GM13977 (cell line): ENCODE data around the gene PRLHR.
A peak's percentile ranks its signal among the peaks of the same experiment; 100 is the strongest.
"Not testable (repeated sequence)": the region's sequence is repeated elsewhere in the genome, so short reads cannot be mapped to it uniquely, and the experiment has no call there.

Experiments used
- DNase-seq: peaks from one replicate; pipeline ENCODE4 v3.0.0; 2012; ENCODE audit warnings: low spot score
- in situ Hi-C: fragments of 300-500 bp; cut with MboI; formaldehyde crosslinking; loops from one replicate; pipeline ENCODE4 v1.12.0; 2022; ENCODE audit warnings: low sequenced_read_pairs, low pct_unique_long_range_greater_than_20kb, mixed read lengths, inconsistent platforms; ENCODE audit not compliant: unreplicated experiment
- TF ChIP-seq, protein P1 (sequence below): IDR thresholded peaks from 2 replicates; pipeline ENCODE4 v1.5.1; 2012; ENCODE audit warnings: mild to moderate bottlenecking, control low read depth; ENCODE audit not compliant: insufficient read depth; ENCODE audit errors: extremely low read depth, missing control alignments

Gene PRLHR

DNA sequence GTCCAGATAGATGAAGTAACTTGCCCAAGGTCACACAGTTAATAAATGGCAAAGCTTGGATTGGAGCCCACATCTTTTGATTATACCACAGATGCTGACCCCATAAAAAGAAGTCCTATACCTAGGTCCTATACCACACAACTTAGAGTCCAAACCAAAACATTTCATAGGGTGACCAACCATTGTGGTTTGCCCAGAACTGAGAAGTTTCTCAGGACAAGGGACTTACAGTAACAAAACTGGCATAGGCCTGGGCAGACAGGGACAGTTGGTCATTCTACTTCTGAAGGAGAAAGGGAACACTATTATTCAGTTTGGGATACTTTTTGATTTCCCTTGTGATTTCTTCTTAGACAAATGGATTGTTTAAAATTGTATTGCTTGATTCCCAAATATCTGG is 32.9 kb upstream of the PRLHR start:
- in situ Hi-C loops: no loop called here
- no peak for DNase-seq

DNA sequence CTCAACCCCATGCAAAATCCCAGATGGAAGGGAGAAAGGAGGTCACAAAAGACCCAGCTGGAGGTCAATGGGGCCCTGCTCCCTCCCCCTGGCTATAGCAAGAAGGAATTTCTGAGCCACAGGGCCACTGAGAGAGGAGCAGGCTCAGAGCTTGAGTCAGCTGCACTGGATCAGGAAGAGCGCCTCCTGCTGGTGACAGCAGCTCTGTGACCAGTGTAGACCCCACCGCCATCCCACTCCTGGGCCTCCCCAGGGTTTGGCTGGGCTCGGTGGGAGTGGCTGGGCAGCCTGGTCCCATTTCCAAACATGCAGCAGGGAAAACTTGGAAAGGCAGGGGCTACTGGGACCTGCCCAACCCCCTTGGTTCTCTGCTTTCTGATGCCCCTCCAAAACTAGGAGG is 31.5 kb upstream of the PRLHR start:
- in situ Hi-C loops: no loop called here
- TF ChIP-seq, protein P1, sequence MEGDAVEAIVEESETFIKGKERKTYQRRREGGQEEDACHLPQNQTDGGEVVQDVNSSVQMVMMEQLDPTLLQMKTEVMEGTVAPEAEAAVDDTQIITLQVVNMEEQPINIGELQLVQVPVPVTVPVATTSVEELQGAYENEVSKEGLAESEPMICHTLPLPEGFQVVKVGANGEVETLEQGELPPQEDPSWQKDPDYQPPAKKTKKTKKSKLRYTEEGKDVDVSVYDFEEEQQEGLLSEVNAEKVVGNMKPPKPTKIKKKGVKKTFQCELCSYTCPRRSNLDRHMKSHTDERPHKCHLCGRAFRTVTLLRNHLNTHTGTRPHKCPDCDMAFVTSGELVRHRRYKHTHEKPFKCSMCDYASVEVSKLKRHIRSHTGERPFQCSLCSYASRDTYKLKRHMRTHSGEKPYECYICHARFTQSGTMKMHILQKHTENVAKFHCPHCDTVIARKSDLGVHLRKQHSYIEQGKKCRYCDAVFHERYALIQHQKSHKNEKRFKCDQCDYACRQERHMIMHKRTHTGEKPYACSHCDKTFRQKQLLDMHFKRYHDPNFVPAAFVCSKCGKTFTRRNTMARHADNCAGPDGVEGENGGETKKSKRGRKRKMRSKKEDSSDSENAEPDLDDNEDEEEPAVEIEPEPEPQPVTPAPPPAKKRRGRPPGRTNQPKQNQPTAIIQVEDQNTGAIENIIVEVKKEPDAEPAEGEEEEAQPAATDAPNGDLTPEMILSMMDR: peak; percentile 44
- DNase-seq: no peak

More for the DNA sequence above, 32.9 kb upstream of the PRLHR start:
- TF ChIP-seq, protein P1: no peak

DNA sequence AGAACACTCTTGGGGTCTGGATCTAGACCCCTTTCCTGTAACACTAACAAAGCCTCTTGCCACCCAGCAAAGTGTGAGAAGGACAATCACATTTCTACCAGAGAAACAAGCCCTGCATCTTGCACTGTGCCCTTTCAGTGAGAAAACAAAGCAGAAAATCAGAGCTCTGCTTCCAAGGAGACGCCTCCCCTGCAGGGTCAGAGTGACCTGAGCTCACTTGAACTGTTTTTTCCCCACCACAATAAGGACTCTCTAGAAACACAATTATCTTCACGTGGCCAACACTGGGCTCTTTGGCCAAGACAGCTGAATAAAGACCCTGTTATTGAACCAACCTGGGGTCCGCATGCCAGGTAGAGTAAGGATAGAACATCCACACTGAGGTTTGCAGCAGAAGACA is 30.1 kb upstream of the PRLHR start:
- DNase-seq: no peak
- TF ChIP-seq, protein P1: no peak
- in situ Hi-C loops: no loop called here

DNA sequence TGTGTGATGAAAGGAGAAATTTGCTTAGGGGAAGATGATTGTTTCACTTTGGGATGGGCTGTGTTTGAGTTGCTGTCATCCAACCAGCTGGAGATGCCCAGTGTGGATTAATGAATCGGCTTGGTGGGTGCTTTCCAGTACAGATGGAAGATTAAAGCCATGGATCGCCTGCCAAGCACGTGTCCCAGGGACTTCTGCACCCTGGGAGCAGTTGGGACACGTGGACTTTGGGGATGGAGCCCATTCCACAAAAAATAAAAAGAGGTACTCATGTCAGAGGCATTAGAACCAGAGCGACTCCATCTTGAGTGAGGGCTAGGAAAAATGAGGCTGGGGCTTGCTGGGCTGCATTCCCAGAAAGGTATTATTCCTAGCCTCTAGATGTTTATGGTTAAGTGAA is 29.3 kb upstream of the PRLHR start:
- no peak for DNase-seq
- in situ Hi-C loops: no loop called here
- TF ChIP-seq, protein P1: no peak

DNA sequence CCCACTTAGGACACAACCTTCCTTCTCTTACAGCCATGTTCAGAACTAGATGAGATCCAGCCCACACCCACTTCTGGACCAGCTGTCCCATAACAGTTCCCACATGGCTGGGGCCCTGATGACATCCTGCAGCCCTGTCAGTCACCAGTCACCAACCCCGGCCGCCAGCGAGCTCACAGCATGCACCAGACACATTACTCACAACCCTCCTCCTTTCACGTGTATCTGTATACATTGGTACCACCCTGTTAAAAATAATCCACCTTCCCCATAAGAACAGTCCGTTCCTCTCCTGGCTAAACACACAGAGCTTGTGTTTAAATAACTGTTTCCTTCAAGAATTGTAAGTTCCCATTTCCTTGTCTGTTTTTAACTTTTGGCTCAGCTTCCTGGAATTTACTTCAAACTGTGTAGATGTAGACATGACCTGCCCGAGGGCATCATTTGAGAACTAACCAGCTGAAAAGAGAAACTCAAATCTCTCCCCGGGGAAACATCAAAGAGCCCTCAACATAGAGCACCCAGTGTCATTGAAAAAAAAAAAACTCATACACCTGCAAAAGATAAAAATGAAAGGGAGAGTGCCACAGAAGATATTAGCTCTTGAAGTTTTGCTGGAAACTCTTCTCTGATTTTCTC is 26.0 kb upstream of the PRLHR start:
- no peak for DNase-seq
- in situ Hi-C loops: no loop called here
- TF ChIP-seq, protein P1: no peak

DNA sequence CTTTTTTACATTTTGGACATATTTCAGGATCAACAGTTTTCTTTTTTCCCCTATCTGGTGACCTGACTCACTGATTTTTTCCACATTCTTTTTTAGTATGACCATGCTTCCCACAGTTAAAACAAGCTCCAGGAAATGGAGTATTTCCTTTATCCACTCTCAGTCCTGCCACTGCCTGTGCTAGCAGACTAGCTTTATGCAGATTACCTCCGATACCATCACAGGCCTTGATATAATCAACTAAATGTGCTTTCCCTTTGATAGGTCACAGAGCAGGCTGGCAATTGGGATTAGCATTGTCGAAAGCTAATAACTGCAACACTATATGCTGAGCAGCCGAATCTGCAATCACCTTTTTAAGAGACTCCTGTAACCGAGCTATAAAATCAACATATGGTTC is 18.4 kb upstream of the PRLHR start:
- DNase-seq, in situ Hi-C loops: not testable (repeated sequence)

DNA sequence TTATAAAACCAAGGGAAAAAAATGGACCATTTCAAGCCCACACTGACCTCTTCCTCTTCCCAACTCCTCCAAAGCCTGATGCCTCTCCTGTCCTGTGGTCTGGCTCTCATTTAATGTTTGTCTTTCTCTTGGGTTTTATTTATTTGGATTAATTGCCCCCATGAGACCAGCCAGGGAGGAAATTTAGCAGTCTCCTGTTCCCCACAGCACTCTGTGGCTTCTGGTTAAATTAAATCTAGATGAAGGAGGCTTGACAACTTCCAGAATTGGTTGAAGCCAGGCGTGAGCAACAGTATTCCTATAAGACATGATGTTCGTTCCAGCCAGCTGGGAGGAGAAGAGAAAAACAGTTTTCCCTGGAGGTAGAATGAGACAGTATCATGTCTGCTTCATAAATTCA is 15.1 kb upstream of the PRLHR start:
- no peak for DNase-seq
- TF ChIP-seq, protein P1: no peak
- in situ Hi-C loops: no loop called here
